ENCODE data around the gene IL32.
A peak's percentile ranks its signal among the peaks of the same experiment; 100 is the strongest.

The IL32 gene

GRCh38 chr16:3089717-3090592 is 24.5 kb downstream of the IL32 start:
- DNase-seq (ENCODE audit: low spot score) = peak; percentile 8

- DNase-seq (ENCODE audit: low spot score) = no peak
Measured at GRCh38 chr16:3091551-3091950, 26.1 kb downstream of the IL32 start.

- no peak for DNase-seq (ENCODE audit: low spot score)
Measured at GRCh38 chr16:3092501-3092941, 27.1 kb downstream of the IL32 start.

- DNase-seq (ENCODE audit: low spot score) = peak; percentile 79
Measured at GRCh38 chr16:3094289-3095027, 29.0 kb downstream of the IL32 start.

GRCh38 chr16:3095869-3096268 is 30.4 kb downstream of the IL32 start:
- no peak for DNase-seq (ENCODE audit: low spot score)

- no peak for DNase-seq (ENCODE audit: low spot score)
Measured at GRCh38 chr16:3096362-3096761, 30.9 kb downstream of the IL32 start.

- DNase-seq (ENCODE audit: low spot score) = peak; percentile 32
Measured at GRCh38 chr16:3097266-3097665, 31.8 kb downstream of the IL32 start.

- peak; percentile 67 for DNase-seq (ENCODE audit: low spot score)
Measured at GRCh38 chr16:3098459-3099394, 33.3 kb downstream of the IL32 start, which contains the start of gene ZSCAN10. Gene ZSCAN10, minus strand, starts transcription at chr16:3099294. Its CDS starts 6,357 bp downstream, at chr16:3092937.

GRCh38 chr16:3099395-3099731 is 33.9 kb downstream of the IL32 start:
- no peak for DNase-seq (ENCODE audit: low spot score)

- peak; percentile 89 for DNase-seq (ENCODE audit: low spot score)
Measured at GRCh38 chr16:3099732-3100499, 34.5 kb downstream of the IL32 start.

GRCh38 chr16:3101018-3101840 is 35.8 kb downstream of the IL32 start:
- no peak for DNase-seq (ENCODE audit: low spot score)

GRCh38 chr16:3101841-3102470 is 36.5 kb downstream of the IL32 start:
- peak; percentile 39 for DNase-seq (ENCODE audit: low spot score)

GRCh38 chr16:3106205-3106928 is 40.9 kb downstream of the IL32 start:
- DNase-seq (ENCODE audit: low spot score) = peak; percentile 96

- DNase-seq (ENCODE audit: low spot score) = peak; percentile 90
Measured at GRCh38 chr16:3112058-3112880, 46.8 kb downstream of the IL32 start, which contains the start of gene ZNF205. Gene ZNF205, plus strand, starts transcription at chr16:3112586. Its CDS starts 845 bp downstream, at chr16:3113431.

- DNase-seq (ENCODE audit: low spot score) = no peak
Measured at GRCh38 chr16:3112881-3113574, 47.6 kb downstream of the IL32 start.

- no peak for DNase-seq (ENCODE audit: low spot score)
Measured at GRCh38 chr16:3113765-3114479, 48.5 kb downstream of the IL32 start.

GRCh38 chr16:3115003-3115402 is 49.6 kb downstream of the IL32 start:
- DNase-seq (ENCODE audit: low spot score) = no peak
